Fibroblast of skin of abdomen (primary cell): ENCODE results near the gene NPAS2.

Experiments
- DNase-seq: peaks from one replicate; pipeline ENCODE4 v3.0.0-alpha.2; 2013

Gene NPAS2

GRCh38 chr2:100887039-100887578 lies 67.2 kb downstream of the NPAS2 start:
- DNase-seq, result no peak

DNA sequence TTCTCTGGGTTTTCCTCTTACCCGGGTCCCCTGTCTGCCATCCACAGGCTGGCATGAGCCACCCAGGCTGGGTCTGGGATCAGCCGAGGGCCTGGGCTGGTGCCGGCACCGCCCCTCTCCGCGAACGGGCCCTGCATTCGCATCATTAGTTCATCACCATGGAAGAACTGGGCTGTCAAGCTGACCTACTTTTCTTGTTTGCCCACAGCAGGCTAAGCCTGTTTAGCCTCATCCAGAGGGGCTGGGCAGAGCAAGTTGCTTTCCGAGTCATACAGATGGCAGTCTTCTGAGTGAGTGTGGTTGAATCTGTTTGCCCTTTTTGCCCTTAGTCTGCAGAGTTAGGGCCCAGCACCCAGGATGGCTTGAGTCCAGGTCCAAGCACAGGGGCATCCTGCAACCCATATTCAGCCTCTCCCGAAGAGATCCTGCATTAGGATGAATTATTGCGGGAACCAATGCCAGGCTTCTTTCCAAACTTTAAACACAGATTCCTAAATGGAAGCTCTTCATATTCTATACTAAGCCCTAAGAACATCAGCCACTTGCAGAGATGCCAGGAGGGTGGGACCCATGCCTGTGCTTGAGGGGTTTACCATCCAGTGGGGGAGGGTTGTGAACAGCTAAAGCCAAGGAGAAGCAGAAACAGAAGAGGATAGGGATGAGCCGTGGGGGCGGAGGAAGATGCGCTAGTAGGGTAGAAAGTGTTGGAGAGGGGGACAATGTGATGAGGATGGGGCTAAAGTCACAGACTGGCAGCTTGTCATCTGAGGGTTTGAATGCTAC lies 68.0 kb downstream of the NPAS2 start:
- no peak for DNase-seq

DNA sequence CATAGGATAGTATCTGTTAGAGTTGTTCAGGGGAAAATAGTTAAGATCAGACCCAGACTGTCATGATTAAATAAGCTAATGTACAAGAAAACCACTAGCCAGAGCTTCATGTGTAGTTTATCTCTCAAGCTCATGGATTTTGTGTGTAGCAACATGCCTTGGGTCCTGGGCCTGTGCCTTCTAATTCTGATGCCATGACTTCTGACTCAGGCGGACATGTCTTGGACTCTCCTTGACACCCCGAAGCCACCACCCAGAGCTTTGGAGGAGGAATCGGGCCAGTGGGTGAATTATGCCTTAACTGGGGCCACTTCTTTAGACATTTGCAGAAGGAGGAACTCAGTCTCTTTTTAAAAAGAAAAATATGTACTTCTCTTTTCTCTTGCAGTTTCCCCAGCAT lies 68.7 kb downstream of the NPAS2 start:
- DNase-seq, result no peak

GRCh38 chr2:100889286-100889685 lies 69.3 kb downstream of the NPAS2 start:
- no peak for DNase-seq

GRCh38 chr2:100891906-100892642 lies 72.1 kb downstream of the NPAS2 start:
- peak; percentile 84 for DNase-seq

DNA sequence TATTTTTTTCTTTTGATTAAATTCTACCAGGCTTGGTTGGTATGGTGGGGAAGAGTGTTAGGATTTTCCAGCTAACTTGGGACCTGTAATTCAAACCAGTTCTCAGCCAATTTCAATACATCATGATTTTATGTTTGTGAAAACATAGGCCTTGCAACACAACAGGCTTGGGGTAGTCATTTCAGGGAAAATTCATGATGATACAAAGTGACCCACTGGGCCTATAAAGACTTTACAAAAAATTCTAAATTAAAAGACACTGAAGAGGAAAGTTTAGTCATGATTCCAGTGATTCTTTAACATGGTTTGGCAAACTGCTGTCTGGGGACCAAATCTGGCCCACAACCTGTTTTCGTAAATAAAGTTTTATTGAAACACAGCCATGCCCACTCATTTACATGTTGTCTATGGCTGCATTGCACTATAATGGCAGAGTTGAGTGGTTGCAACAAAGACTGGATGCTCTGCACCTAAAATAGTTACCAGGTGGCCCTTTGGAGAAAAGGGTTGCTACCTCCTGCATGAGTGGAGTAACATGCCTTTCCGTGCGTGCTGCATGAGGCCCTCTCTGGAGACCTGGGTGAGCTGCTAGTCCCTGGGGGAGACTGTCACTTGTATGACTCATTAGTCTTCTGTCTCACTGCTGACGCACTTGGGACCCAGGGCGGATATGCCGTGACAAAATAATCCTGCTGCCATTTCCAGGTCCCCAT lies 73.6 kb downstream of the NPAS2 start:
- DNase-seq, result no peak

- DNase-seq, result no peak
Measured at GRCh38 chr2:100894105-100894795, 74.3 kb downstream of the NPAS2 start.

DNA sequence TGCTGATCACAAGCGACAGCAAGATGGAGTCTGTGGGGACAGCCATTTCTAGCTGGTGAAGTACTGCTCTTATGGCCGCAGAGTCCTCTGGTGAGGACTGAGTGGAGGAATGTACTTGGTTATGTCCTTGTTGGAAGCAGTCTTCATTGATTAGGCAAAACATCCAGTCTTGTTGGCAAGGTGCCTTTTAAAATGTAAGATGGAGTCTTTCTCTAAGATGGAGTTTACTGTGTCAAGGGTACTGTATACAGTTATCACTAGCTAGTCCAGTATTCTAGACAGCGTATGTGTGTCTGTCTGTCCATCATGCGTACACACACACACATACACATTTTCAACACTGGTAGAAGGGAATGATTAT lies 74.8 kb downstream of the NPAS2 start:
- DNase-seq, result no peak

DNA sequence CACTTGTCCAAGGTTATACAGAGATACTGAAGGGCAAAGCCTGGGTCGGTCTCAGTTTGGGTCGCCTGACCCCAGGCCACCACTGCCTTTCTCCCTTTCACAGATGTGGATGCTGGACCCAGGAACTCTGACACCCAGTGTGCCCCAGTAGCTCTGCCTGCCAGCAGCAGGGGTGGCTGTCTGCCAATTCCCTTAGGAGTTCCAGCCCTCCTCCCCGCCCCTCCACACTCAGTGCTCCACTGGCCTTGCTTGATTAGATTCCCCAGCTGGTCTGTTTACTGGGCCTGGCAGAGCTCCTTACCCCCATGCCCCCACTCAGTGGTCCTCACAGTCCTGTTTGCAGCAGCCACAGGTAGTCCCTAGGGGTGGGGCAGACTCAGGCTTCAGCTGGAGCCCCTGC lies 75.5 kb downstream of the NPAS2 start:
- DNase-seq, result no peak

DNA sequence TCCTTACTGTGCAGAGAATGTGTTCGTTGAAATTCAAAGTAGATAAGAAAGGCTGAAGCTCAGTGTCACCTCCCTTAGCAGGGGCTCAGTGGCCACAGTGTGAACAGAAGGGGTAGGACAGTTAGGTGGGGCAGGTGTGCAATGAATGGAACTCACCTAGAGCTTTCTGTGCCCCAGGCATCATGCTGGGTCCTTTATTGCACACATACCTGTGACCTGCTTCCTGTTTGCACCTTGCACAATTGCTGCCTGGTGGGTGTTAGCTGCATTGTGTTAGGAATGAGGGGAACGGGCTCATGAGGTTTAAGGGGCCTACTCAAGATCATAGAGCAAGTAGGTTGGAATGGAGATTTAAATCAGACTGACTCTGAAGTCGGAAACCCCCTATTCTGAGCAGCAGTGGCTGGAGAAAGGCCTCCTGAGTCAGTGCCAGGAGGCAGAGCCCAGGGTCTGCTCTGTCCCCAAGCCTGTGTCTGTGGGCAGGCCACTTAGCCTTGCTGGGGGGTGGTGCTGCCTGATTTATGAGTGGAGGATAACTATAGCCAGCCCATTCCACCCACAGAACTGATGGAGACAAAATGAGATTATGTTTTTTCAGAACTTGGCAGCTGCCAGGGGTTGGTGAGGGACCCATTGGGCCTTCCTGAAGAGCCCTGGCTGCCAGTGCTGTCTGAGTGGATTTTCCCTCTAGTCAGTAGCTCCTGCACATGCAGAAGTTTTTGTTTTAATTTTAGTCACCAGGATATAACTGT lies 76.2 kb downstream of the NPAS2 start:
- no peak for DNase-seq

- DNase-seq, result no peak
Measured at GRCh38 chr2:100898035-100898665, 78.2 kb downstream of the NPAS2 start.

DNA sequence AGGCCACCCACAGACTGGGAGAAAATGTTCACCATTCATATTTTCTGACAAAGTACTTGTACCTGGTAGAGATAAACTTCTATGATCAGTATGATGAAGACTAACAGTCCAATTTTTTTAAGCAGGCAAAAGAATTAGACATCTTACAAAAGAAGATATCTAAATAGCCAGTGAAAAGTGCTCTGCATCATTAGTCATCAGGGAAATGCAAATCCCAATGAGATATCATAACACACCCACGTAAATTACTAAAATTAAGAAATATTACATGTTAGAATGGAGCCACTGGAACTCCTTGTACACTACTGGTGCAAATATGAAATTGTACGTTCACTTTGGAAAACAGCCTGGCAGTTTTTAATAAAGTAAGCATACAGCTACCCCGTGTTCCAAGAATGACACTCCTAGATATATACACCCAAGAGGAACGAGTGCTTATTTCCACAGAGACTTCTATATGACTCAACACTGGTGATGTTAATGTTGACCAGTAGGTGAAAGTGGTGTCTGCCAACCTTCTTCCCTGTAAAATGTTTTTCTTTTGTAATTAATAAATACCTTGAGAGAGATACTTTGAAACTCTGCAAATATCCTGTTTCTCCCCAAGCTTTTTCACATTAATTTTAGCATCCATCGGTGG lies 80.3 kb downstream of the NPAS2 start:
- DNase-seq, result no peak

DNA sequence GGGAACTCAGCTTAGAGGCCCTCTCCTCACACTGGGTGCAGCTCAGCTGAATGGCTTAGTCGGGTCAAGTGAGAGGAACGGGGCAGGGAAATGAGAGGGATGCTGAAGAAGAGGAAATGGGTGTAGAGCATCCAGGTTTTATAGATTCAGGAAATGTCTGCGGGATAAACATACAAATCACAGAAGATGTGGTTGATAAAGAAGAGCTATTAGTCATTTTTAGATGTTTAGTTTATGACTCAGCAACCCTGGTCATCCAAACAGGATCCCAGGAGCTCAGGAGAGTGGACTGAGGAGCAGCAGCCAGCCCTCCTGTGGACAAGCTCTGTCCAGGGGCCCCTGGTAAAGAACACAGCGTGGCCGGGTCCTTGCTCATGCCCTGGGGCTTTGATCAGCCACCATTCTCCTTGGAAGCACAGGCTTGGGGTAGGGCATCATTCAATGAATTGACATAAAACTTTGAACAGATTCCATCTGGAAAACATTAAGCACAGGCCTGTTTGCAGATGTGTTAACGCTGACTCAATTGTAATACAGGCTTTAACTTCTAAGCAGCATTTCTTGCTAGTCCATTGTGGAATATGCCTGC lies 83.0 kb downstream of the NPAS2 start:
- DNase-seq, result peak; percentile 97

GRCh38 chr2:100903534-100904258 lies 83.8 kb downstream of the NPAS2 start:
- peak; percentile 35 for DNase-seq

GRCh38 chr2:100905132-100905805 lies 85.3 kb downstream of the NPAS2 start:
- DNase-seq, result no peak

GRCh38 chr2:100906131-100906530 lies 86.2 kb downstream of the NPAS2 start:
- no peak for DNase-seq

GRCh38 chr2:100906679-100907078 lies 86.7 kb downstream of the NPAS2 start:
- no peak for DNase-seq

DNA sequence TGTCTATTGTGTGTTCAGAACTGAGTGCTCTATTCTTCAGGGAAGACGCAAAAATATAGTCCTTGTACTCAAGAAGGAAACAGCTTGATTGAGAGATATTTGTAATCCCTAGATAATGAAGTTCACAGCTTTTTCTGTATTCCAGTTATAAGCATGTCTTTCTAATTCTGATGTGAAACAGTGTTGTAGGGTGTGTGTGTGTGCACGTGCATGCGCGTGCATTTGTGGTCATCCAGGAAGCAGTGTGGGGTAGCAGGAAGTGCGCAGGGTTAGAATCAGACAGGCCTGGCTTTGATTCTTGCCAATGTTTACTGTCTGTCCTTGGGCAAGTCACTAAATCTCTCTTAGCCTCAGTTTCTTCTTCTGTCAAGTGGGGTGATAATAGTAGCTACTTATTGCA lies 87.9 kb downstream of the NPAS2 start:
- no peak for DNase-seq

GRCh38 chr2:100909534-100910081 lies 89.7 kb downstream of the NPAS2 start:
- DNase-seq, result peak; percentile 47
